Central memory CD4-positive, alpha-beta T cell (primary cell): Measurements from ENCODE around the gene RPTOR.
"Not testable (repeated sequence)": the region's sequence is repeated elsewhere in the genome, so short reads cannot be mapped to it uniquely, and the experiment has no call there.

Experiments
- DNase-seq: peaks from one replicate; pipeline ENCODE4 v3.0.0; 2022

Gene RPTOR

GRCh38 chr17:80871341-80871740 is 326.7 kb downstream of the RPTOR start:
- no peak for DNase-seq

- DNase-seq: no peak
Observed at GRCh38 chr17:80872001-80872500, 327.4 kb downstream of the RPTOR start.

- DNase-seq: no peak
Observed at GRCh38 chr17:80872501-80873306, 328.1 kb downstream of the RPTOR start.

GRCh38 chr17:80873307-80873951 is 328.8 kb downstream of the RPTOR start:
- DNase-seq: no peak

- DNase-seq: no peak
Observed at GRCh38 chr17:80874866-80875445, 330.3 kb downstream of the RPTOR start.

DNA sequence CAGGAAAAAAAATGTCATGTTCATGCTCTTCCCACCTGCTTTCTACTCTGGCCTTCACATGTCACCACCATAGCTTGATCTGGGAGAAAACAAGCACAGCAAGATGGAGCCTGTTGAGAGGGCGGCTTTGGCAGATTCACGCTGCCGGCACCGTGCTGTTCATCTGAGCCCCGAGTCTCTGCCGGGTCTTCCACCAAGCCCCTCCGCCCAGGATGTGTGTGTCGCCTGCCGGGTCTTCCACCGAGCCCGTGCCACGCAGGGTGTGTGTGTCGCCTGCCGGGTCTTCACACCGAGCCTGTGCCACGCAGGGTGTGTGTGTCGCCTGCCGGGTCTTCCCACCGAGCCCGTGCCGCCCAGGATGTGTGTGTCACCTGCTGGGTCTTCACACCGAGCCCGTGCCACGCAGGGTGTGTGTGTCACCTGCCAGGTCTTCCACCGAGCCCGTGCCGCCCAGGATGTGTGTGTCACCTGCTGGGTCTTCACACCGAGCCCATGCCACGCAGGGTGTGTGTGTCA is 330.9 kb downstream of the RPTOR start:
- DNase-seq: not testable (repeated sequence)

- DNase-seq: not testable (repeated sequence)
Observed at GRCh38 chr17:80876456-80876949, 331.9 kb downstream of the RPTOR start.

DNA sequence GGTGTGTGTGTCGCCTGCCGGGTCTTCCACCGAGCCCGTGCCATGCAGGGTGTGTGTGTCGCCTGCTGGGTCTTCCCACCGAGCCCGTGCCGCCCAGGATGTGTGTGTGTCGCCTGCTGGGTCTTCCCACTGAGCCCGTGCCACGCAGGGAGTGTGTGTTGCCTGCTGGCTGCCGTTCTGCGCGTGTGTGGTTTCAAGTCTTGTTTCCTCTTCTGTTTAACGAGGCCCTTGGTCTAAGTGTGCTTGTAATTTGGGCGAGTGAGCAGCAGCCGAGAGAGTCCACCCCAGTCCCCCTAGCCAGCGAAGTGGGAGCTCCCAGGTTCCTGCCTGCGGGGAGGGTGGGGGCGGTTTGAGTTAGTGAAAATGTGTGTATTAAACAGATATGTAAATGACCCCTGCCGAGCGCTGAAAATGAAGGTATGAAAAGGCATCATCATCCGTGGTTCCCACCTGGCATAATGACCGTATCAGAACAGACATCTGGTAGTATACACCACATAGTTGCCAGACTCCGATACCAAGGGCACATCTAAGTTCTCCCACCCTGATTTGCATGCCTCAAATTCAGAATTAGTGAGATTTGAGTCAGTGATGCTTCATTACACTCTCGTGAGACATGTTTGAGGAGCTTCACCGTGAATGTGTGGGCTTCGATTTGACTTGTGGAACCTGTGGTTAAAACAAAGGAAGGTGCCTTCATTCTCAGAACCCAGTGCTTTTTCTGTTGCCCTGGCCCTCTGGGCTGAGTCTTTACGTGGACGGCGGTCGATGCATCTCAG is 332.5 kb downstream of the RPTOR start:
- peak; percentile 25 for DNase-seq

DNA sequence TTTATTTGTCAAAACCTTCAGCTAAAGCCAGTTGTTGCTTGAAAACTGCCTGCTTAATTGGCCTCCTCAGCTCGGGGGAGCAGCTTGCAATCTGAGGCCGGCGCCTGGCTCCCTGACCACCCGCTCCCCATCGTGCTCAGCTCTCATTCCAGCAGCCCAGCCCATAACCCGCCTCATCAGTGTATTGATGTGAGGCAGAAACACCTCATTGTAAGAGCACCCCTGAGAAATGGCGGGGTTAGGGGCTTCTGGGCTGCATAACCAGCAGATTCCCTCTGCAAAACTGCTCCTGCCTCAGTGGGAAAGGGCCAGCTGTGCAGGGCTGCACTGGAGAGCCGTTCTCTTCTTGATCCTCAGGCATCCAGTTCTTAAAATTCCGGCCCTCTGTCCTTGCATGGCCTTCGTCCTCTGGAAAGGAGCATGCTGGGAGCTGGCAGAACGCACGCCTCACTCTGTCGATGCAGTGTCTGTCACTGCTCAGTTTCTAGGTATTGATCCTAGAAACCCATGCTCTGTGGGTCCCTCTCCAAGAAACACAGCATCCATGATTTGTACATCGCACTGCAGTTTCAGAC is 333.2 kb downstream of the RPTOR start:
- no peak for DNase-seq

DNA sequence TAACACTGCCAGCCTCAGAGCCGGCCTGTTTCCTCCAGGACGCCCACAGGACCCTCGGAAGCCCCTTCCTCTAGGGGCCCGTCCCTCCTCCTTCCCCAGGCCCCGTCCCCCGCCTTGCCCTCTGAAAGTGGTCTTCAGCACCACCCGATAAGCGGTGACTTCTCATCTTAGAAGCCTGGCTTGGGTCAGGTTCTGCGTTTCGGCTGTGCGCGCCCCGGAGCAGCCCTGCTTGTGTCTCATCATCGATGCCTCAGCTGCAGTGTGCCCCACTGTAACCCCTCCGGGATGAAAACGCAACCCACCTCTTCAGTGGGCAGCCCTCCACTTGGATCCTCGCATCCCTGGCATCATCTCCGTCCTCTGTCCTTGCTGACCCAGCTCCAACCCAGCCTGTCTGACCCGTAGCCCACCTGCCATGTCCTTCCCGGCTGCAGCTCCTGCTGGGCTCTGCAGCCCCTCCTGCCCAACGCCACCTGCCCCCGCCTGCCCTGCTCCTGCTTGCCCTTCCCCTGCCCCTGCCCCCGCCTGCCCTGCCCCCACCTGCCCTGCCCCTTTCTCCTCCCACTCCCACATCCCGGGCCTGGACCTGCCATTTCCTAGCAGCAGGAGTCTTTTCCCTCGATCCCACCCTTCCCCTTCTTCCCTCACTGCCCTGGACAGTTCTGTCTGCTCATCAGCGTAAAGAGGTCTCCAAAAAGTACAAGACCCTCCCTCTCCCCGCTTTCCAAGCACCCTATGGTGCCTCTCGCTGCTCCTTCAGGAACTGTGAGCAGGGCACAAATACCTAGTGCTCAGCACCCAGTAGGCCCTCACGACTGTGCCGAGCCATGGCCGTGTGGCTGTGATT is 334.5 kb downstream of the RPTOR start:
- no peak for DNase-seq

- no peak for DNase-seq
Observed at GRCh38 chr17:80879723-80880647, 335.3 kb downstream of the RPTOR start.

- no peak for DNase-seq
Observed at GRCh38 chr17:80880648-80880985, 336.0 kb downstream of the RPTOR start.

GRCh38 chr17:80881306-80881705 is 336.7 kb downstream of the RPTOR start:
- DNase-seq: no peak

- DNase-seq: no peak
Observed at GRCh38 chr17:80882323-80882722, 337.7 kb downstream of the RPTOR start.

DNA sequence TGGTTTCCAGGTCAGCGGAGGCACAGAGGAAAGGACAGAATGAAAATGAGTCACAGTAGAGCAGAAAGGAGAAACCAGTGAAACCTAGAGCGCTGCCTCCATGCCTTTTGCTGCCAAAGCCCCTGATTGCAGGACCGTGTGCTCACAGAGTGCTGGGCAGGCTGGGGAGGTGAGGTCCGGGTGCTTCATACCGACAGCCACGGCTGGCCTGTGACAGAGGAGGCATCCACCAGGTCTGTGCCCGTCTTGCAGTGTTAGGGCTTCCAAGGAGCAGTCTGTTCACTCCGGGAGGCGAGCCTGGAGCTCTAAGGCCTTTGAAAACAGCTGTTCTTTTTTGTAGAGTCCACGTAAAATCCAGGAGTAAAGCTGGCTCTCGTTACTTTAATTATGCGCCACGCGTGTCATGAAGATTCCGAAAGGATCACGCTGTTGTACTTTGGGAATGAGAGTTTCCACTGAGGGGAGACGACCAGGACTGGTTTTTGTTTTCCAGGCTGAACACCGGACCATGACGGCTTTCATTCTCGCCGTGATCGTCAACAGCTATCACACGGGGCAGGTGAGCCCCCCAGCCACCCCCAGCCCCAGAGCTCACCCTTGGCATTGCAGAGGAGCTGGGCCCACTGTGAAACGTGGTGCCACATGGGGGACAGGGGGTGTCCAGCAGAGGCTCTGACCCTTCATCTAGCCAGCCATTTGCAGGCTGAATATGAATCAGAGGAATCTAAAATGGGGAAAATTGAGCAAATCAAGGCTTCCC is 338.5 kb downstream of the RPTOR start:
- DNase-seq: no peak

GRCh38 chr17:80883831-80884735 is 339.4 kb downstream of the RPTOR start:
- DNase-seq: no peak

GRCh38 chr17:80884811-80885210 is 340.2 kb downstream of the RPTOR start:
- no peak for DNase-seq

DNA sequence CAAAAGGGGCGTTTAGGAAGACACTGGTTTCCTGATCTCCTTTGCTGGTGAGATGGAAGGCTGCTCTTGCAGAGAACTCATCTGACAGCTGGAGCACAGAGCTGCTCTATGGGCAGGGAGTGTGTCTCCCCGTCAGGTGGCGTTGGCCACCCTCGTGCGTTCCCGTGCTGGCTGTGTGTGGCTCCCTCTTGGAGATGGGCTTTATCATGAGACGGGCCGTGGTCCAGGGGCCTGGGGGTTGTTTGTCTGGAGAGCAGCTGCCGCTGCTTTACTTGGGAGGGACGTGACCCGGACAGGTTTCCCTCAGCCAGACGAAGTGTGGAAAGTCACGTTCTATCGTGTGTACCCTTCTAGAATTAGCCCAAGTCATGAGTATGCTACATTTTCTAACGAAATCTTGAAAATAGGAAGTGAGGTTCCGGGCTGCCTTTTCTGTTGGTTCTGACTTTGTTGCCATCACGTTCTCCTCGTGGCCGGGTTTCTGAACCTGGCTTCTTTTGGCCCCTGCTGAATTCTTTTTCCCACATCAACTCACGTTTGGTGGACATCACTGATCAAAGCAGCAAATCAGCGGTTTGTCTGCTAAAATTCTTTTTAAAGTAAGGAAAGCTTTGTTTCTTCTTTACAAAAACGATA is 341.4 kb downstream of the RPTOR start:
- no peak for DNase-seq
